H9 (cell line): ENCODE data around the gene CMYA5. TPM values are rescaled to one million over a fixed set of nuclear protein-coding genes. Genes with fewer than 3 reads are reported as not detected.

Experiments used
- DNase-seq: peaks from one replicate; pipeline ENCODE4 v3.0.0-alpha.2; 2017
- H2AFZ ChIP-seq: one replicate; pipeline ENCODE4 v1.6.1; 2013; ENCODE audit warnings: mild to moderate bottlenecking, low read length, control low read depth, moderate library complexity
- H2AK5ac ChIP-seq: 2 replicates; pipeline ENCODE4 v1.6.1; 2013; ENCODE audit warnings: low read length, control low read depth, mixed read lengths; ENCODE audit not compliant: insufficient read length
- H2BK120ac ChIP-seq: one replicate; pipeline ENCODE4 v1.6.1; 2013; ENCODE audit warnings: low read depth, mild to moderate bottlenecking, low read length, control low read depth, inconsistent platforms; ENCODE audit not compliant: poor library complexity, severe bottlenecking
- H2BK12ac ChIP-seq: 2 replicates; pipeline ENCODE4 v1.6.1; 2013; ENCODE audit warnings: low read length, control low read depth, mixed read lengths, low read depth; ENCODE audit not compliant: insufficient read length
- H2BK15ac ChIP-seq: 2 replicates; pipeline ENCODE4 v1.6.1; 2013; ENCODE audit warnings: low read depth, low read length, control low read depth
- H2BK20ac ChIP-seq: one replicate; pipeline ENCODE4 v1.6.1; 2013; ENCODE audit warnings: low read depth, mild to moderate bottlenecking, low read length, control low read depth, inconsistent platforms; ENCODE audit not compliant: poor library complexity, severe bottlenecking
- H2BK5ac ChIP-seq: 2 replicates; pipeline ENCODE4 v1.6.1; 2013; ENCODE audit warnings: low read length, control low read depth, mixed read lengths; ENCODE audit not compliant: insufficient read length
- H3K14ac ChIP-seq: 2 replicates; pipeline ENCODE4 v1.6.1; 2013; ENCODE audit warnings: low read length, control low read depth; ENCODE audit not compliant: insufficient read depth
- H3K18ac ChIP-seq: 2 replicates; pipeline ENCODE4 v1.6.1; 2013; ENCODE audit warnings: low read depth, mild to moderate bottlenecking, mixed read lengths, low read length, control low read depth; ENCODE audit not compliant: insufficient read length
- H3K23ac ChIP-seq: 2 replicates; pipeline ENCODE4 v1.6.1; 2013; ENCODE audit warnings: low read length, control low read depth, mixed read lengths, low read depth; ENCODE audit not compliant: insufficient read length
- H3K23me2 ChIP-seq: 2 replicates; pipeline ENCODE4 v1.6.1; 2013; ENCODE audit warnings: low read depth, mild to moderate bottlenecking, mixed read lengths, low read length, control low read depth; ENCODE audit not compliant: insufficient read length, poor library complexity, severe bottlenecking
- H3K27ac ChIP-seq: 2 replicates; pipeline ENCODE4 v1.5.1; 2013; ENCODE audit warnings: low read length, control low read depth, mixed read lengths, low read depth; ENCODE audit not compliant: insufficient read length
- H3K27me3 ChIP-seq: 2 replicates; pipeline ENCODE4 v1.6.1; 2013; ENCODE audit warnings: low read length, control low read depth, inconsistent platforms; ENCODE audit not compliant: insufficient read depth
- H3K4ac ChIP-seq: 2 replicates; pipeline ENCODE4 v1.6.1; 2013; ENCODE audit warnings: low read depth, mild to moderate bottlenecking, control low read depth, inconsistent platforms, low read length, moderate library complexity
- H3K4me1 ChIP-seq: 2 replicates; pipeline ENCODE4 v1.6.1; 2013; ENCODE audit warnings: low read length, control low read depth, inconsistent platforms; ENCODE audit not compliant: insufficient read depth
- H3K4me2 ChIP-seq: 2 replicates; pipeline ENCODE4 v1.6.1; 2013; ENCODE audit warnings: low read length, control low read depth, mixed read lengths; ENCODE audit not compliant: insufficient read length, insufficient read depth
- H3K56ac ChIP-seq: 2 replicates; pipeline ENCODE4 v1.6.1; 2013; ENCODE audit warnings: low read depth, mild to moderate bottlenecking, mixed read lengths, low read length, control low read depth; ENCODE audit not compliant: insufficient read length
- H3K79me1 ChIP-seq: 2 replicates; pipeline ENCODE4 v1.6.1; 2013; ENCODE audit warnings: low read depth, mild to moderate bottlenecking, moderate library complexity, low read length, control low read depth, inconsistent platforms; ENCODE audit not compliant: insufficient read depth, poor library complexity, severe bottlenecking
- H3K79me2 ChIP-seq: 2 replicates; pipeline ENCODE4 v1.6.1; 2013; ENCODE audit warnings: low read length, control low read depth, inconsistent platforms; ENCODE audit not compliant: insufficient read depth
- H3K9ac ChIP-seq: 2 replicates; pipeline ENCODE4 v1.6.1; 2013; ENCODE audit warnings: low read length, control low read depth, mixed read lengths; ENCODE audit not compliant: insufficient read length; ENCODE audit errors: extremely low read depth
- H3K9me3 ChIP-seq: one replicate; pipeline ENCODE4 v1.6.1; 2013; ENCODE audit warnings: low read depth, low read length, inconsistent platforms; ENCODE audit not compliant: control insufficient read depth
- H3T11ph ChIP-seq: one replicate; pipeline ENCODE4 v1.6.1; 2013; ENCODE audit warnings: mild to moderate bottlenecking, low read length, control low read depth, inconsistent platforms
- H4K20me1 ChIP-seq: one replicate; pipeline ENCODE4 v1.6.1; 2013; ENCODE audit not compliant: control insufficient read depth, insufficient read length, insufficient read depth
- H4K5ac ChIP-seq: 2 replicates; pipeline ENCODE4 v1.6.1; 2013; ENCODE audit warnings: low read depth, mild to moderate bottlenecking, mixed read lengths, low read length, control low read depth; ENCODE audit not compliant: insufficient read length
- H4K8ac ChIP-seq: replicated peaks from 2 replicates; pipeline ENCODE4 v1.6.1; 2013; ENCODE audit warnings: low read length, control low read depth, mixed read lengths, low read depth; ENCODE audit not compliant: insufficient read length
- H4K91ac ChIP-seq: 2 replicates; pipeline ENCODE4 v1.6.1; 2013; ENCODE audit warnings: low read depth, mild to moderate bottlenecking, moderate library complexity, mixed read lengths, low read length, control low read depth; ENCODE audit not compliant: insufficient read length
- H3K27ac Mint-ChIP-seq, 3 experiments: 2 replicates in 2 of 3; 3 replicates in 1 of 3; pipeline ENCODE4 v1.8.0; 2020 to 2021; ENCODE audit warnings: mixed read lengths in 3 of 3, mild to moderate bottlenecking in 1 of 3, moderate library complexity in 1 of 3
- H3K27me3 Mint-ChIP-seq: 2 replicates; pipeline ENCODE4 v1.8.0; 2021; ENCODE audit warnings: low read depth, mild to moderate bottlenecking, moderate library complexity, mixed read lengths
- H3K36me3 Mint-ChIP-seq, 3 experiments: 2 replicates in 2 of 3; 3 replicates in 1 of 3; pipeline ENCODE4 v1.8.0; 2020 to 2021; ENCODE audit warnings: low read depth in 3 of 3, mixed read lengths in 3 of 3; ENCODE audit not compliant: insufficient read depth in 1 of 3
- H3K4me1 Mint-ChIP-seq, 2 experiments: 2 replicates each; pipeline ENCODE4 v1.8.0; 2020; ENCODE audit warnings: mixed read lengths in 2 of 2
- H3K4me3 Mint-ChIP-seq, 2 experiments: 2 replicates in 1 of 2; 3 replicates in 1 of 2; pipeline ENCODE4 v1.8.0; 2020 to 2021; ENCODE audit warnings: mild to moderate bottlenecking in 2 of 2, mixed read lengths in 2 of 2, moderate library complexity in 1 of 2
- H3K9me3 Mint-ChIP-seq, 2 experiments: 2 replicates in 1 of 2; 3 replicates in 1 of 2; pipeline ENCODE4 v1.8.0; 2020; ENCODE audit warnings: mild to moderate bottlenecking in 2 of 2, mixed read lengths in 2 of 2, moderate library complexity in 1 of 2
- CTCF ChIP-seq: fragments of 200-600 bp; sonication (generic); conservative IDR thresholded peaks from 3 replicates; pipeline ENCODE4 v1.8.0; 2021; ENCODE audit warnings: antibody characterized with exemption, mild to moderate bottlenecking
- WGBS: extraction: QIAGEN DNeasy Blood & Tissue Kit; methylation state at CpG from one replicate; pipeline ENCODE4 v1.1.7; 2013; ENCODE audit warnings: missing lambda C conversion rate, low lambda C conversion rate, mixed read lengths; ENCODE audit not compliant: insufficient read length; ENCODE audit errors: extremely low coverage; 5-methylcytosine and 5-hydroxymethylcytosine counted together
- total RNA-seq: library from RNA; stranded (reverse); gene quantifications from 2 replicates; pipeline ENCODE4 v1.2.1, GENCODE V29; 2021

Gene CMYA5
- total RNA-seq, 1 experiment from 2014 or later: 1.8 TPM

GRCh38 chr5:79834754-79835714 is 145.4 kb downstream of the CMYA5 start:
- Histone ChIP-seq H3K27ac (no peak overlapping the region), H3T11ph (no peak overlapping the region), H2BK5ac (no peak overlapping the region), H3K23ac (no peak overlapping the region), H3K4ac (no peak overlapping the region), H3K18ac (no peak overlapping the region), H2BK12ac (no peak overlapping the region), H3K9ac (no peak overlapping the region), H3K4me1 (no peaks in the 10 kb centered on the region), H4K5ac (no peak overlapping the region), H3K79me2 (no peaks in the 10 kb centered on the region), H4K20me1 (no peaks in the 10 kb centered on the region), H3K56ac (no peak overlapping the region), H2AK5ac (no peak overlapping the region), H3K79me1 (no peaks in the 10 kb centered on the region), H3K14ac (no peak overlapping the region), H4K8ac (no peak overlapping the region), H4K91ac (no peak overlapping the region), H3K23me2 (no peaks in the 10 kb centered on the region), H3K4me2 (no peak overlapping the region), H2BK120ac (no peak overlapping the region), H2BK20ac (no peak overlapping the region), H3K9me3 (no peaks in the 10 kb centered on the region), H3K27me3 (no peaks in the 10 kb centered on the region), H2AFZ (no peak overlapping the region), H2BK15ac (no peak overlapping the region)
- Mint-ChIP-seq H3K36me3 (no peaks in the 10 kb centered on the region), H3K4me1 (no peaks in the 10 kb centered on the region), H3K4me3 (no peak overlapping the region), H3K27me3 (no peaks in the 10 kb centered on the region; the same call in 1 of the 2 replicates), H3K9me3 (no peaks in the 10 kb centered on the region), H3K27ac (no peak overlapping the region)
- TF ChIP-seq CTCF: no peak
- DNase-seq: no peak
- WGBS: no CpG with 5 or more reads among the region's 12 CpGs
